Kidney capillary endothelial cell (primary cell): ENCODE measurements around the gene CHCHD3.

ENCODE experiments used
- DNase-seq: peaks from one replicate; pipeline ENCODE4 v3.0.0-alpha.2; 2018; ENCODE audit warnings: low spot score

The CHCHD3 gene

DNA sequence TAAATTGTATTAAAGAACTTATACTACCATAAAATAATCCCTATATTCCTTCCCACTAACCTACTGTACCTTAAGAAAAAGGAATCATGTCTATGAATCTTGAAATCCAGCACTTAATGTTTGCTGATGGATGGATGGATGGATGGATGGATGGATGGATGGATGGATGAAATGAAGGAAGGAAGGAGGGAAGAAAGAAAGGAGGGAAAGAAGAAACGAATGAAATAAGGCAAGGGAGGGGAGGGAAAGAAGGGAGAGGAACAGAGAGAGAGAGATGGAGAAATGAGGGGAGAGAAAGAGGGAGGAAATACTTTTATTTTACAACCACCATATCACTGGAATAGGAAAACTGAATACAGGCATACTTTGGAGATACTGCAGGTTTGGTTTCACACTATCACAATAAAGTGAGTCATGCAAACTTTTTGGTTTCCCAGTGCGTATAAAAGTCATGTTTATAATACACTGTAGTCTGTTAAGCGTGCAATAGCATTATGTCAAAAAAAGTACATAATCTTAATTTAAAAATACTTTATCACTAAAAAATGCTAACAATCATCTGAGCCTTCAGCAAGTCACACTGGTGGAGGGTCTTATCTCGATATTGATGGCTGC lies 219.8 kb downstream of the CHCHD3 start:
- DNase-seq: no peak

DNA sequence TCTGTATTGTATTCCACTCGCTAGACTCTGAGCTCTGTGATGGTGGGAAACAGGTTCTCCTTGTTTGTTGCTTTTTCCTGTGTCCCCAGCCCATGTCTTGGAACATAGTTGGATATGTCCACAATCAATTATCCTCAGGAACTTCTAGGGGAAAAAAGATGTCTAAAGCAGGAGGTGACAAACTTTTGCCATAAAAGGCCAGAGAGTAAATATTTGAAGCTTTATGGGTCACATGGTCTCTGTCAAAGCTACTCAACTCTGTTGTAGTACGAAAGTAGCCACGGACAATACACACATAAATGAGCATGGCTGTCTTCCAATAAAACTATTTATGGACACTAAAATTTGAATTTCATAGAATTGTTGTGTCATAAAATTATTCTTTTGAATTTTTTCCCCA lies 220.5 kb downstream of the CHCHD3 start:
- DNase-seq: no peak

DNA sequence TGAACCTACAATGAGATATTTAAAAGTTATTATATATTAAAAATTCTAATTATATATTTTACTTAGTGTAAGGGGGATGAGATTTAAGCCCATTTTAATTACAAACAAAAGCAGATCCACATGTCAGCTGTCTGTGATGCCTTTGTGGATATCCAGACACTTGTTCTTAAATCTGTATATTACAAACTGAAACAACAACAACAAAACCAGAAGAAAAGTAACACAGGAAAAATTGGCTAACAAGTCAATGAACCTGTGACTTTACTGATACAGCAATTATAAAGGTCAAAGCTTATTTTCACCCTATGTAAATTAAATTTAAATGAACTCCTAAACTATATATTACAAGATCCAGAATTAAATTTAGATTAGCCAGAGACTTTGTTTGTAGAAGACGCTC lies 222.7 kb downstream of the CHCHD3 start:
- DNase-seq: no peak

GRCh38 chr7:132858760-132859159 lies 223.1 kb downstream of the CHCHD3 start:
- DNase-seq: no peak

GRCh38 chr7:132858251-132858650 lies 223.6 kb downstream of the CHCHD3 start:
- DNase-seq: no peak

DNA sequence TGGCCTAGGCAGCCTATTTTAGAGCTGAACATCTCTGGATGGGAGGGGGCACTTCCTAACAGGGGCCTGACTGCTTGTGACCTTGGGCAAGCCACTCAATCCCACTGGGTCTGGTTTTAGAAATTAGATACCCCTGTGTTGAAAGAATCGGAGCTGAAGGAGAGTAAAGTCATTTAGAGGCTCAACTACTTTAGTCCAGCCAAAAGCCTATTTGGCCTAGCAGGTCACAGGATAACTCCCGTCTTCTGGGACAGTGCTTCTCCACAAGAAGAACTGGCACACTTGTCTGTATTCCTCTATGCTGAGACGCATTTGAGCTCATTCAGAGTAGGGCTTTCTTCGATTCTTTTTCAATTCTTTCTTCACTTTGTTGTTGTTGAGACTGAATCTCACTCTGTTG lies 224.2 kb downstream of the CHCHD3 start:
- DNase-seq: no peak

DNA sequence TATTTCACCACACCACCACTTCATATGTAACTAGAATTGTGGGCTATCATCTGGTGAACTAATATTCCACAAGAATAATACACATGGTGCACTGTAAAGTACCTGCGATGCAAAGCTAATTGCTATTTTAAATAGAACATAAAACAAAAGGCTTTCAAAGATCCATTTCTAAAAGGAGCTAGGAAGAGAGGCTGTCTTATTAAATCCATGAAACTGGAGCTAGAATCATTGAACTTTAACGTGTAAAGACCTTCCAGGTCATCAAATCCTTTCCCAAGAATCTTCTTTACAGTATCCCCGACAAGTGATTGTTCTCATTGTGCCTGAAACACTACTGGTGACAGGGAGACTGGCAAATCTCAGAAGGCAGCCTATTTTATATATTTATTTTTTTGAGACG lies 224.9 kb downstream of the CHCHD3 start:
- DNase-seq: no peak

GRCh38 chr7:132856416-132856815 lies 225.5 kb downstream of the CHCHD3 start:
- no peak for DNase-seq

GRCh38 chr7:132855901-132856300 lies 226.0 kb downstream of the CHCHD3 start:
- DNase-seq: no peak

DNA sequence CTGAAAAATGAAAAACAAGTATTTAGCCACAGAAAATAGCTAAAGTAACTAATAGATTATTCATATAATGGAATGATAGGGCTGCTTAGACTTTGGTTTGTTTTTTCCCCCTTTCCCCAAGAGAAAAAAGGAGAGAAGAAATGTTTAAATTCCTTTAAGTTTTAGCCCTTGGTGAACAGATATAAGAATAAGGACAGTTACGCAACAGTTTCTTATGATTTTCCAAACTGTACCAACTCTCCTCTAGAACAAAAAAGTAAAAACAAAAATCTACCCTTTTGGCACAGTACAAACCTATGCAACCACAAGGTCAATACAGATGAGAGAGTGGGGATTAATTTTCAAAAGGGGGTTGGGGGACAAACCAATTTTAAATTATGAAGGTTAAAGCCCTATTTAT lies 227.7 kb downstream of the CHCHD3 start:
- DNase-seq: no peak

- DNase-seq: no peak
Measured at GRCh38 chr7:132847376-132847775, 234.5 kb downstream of the CHCHD3 start.

GRCh38 chr7:132846086-132846485 lies 235.8 kb downstream of the CHCHD3 start:
- no peak for DNase-seq

GRCh38 chr7:132842478-132842877 lies 239.4 kb downstream of the CHCHD3 start:
- no peak for DNase-seq

DNA sequence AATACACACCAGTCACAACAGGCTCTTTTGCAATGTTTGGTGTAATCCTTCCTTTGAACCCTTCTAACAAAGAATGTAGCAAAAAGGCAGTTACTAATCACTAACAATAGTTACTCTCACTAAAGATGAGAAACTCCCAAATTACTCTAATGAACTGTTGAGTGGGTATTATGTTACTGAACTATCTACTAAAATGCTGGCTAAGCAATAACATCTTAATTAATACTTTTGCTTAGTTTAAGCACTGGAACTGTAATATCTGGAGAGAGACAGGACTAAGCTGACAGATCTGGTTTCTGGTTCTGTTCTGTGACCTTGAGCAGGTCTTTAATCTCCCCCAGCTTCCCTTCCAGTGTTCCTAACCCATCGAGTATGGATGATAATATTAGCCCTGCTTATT lies 241.7 kb downstream of the CHCHD3 start:
- DNase-seq: no peak

DNA sequence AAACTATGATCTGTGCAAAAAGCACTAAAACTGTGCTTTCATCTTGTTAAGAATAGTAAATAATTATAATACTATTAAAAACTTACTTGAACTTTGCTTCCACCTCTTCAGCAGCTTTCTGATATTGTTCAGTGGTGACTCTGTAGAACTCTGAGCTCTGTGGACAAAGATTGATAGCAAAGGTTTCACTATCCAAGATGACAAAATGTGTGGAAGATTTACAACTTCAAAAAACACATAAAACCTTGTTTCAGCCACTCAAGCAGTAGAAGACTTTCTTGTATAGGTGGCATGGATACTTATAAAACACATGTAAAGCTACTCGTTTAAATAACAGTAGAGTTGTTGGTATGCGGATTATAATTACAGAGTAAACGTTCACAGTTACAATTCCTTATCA lies 243.6 kb downstream of the CHCHD3 start:
- DNase-seq: no peak

GRCh38 chr7:132837529-132837928 lies 244.4 kb downstream of the CHCHD3 start:
- no peak for DNase-seq

GRCh38 chr7:132836746-132837145 lies 245.1 kb downstream of the CHCHD3 start:
- DNase-seq: no peak

DNA sequence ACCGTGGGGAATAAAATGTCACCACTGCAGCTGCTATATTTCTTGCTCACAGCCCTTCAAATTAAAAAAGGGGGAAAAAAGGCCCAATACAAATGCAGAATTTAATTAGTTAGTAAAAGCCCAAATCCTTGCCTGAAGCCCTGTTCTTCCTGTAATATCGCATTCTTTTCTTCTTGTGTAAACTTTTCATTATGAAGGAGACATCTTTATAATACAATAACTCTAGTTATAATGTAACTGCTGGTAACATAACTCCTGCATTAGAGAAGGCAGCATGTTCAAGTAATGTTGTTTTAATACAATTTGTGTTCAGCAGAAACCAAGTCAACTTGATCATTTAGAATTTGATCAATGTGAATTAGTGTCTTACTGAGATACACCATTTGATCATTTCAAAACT lies 250.9 kb downstream of the CHCHD3 start:
- DNase-seq: no peak

GRCh38 chr7:132828502-132828901 lies 253.4 kb downstream of the CHCHD3 start:
- no peak for DNase-seq

DNA sequence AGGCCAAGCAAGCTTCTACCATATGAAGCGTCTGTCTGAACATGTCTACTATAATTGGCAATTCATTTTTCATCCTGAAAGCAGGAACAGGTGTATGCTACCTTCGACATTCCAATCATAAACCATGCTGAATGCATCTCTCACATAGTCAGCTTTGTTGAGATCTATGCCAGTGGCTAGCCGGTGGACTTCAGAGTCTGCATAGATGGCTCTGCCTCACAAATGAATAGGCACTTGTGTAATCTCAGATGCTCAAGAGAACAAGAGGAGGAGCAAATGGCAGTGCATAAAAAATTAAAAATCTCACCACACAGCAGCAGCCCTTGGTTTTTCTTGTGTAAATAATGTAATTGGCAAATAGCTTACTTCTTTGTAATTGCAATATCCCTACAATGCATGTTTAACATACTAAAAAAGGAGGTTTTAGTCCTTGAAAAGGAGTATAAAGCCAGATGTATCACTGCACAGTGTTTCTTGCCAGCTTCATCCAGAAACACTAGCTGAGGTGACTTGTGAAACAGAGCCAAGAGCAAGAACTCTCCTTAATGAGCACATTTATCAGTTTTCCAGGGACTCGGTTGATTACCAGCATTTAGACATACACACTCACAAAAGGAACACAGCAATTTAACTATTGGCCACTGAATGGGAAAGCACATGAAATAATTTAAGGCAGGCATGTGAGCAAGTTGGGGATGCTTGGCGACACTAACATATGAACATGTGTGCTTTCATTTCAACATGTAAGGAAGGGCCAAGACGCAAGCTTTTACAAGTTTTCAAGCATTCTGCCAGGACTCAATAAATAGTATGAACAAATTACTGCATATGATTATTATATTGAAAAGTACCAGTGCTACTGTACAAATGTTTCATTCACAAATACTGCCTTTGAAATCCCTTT lies 255.7 kb downstream of the CHCHD3 start:
- no peak for DNase-seq

- DNase-seq: no peak
Measured at GRCh38 chr7:132825222-132825621, 256.7 kb downstream of the CHCHD3 start.

DNA sequence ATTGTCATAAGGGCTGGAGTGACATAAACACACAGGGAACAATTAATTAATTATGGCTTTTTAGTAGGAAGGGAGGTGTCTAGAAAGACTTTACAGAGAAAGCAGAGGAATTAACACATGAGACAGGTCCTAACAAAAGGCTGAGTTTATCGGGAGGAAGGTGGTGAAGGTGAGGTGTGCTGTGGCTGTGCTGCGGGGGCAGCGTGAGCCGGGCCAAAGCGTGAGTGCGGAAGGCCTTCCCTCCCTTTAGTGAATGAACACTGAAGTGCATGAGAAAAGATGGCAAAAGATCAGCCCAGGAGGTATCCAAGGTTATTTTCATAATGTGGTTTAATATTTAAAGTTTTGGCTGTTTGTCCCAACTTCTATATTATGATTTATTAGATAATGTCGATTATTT lies 262.2 kb downstream of the CHCHD3 start:
- DNase-seq: no peak

DNA sequence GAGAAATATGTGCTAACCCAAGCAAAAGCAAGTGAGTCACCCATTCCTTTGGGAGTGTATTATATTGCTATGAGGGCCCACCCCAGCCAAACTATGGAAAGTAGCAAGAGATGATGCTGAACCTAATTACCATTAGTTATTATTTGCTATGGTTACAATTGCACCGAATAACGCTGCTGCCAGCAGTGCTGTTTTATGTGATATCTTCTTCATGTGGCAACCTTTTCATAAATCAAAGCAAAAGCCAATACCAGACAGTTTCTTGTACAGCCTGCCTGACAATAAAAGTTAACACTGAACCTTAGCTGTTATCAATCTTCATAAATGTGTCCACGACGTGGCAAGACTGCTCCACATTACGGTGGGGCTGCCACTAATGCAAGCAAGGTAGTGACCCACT lies 263.9 kb downstream of the CHCHD3 start:
- DNase-seq: no peak
